Smooth muscle cell (in vitro differentiated cells): ENCODE measurements around the gene C11orf91. TPM values are rescaled to one million over a fixed set of nuclear protein-coding genes. Genes with fewer than 3 reads are reported as not detected.
"Not testable (repeated sequence)": the region's sequence is repeated elsewhere in the genome, so short reads cannot be mapped to it uniquely, and the experiment has no call there.

Source experiments
- DNase-seq: peaks from one replicate; lab custom pipeline; 2025; ENCODE audit not compliant: unreplicated experiment; lab: John Stamatoyannopoulos, UW
- H2AFZ ChIP-seq: fragments of 200-600 bp; sonication (generic); 2 replicates; pipeline ENCODE4 v1.6.0; 2016; ENCODE audit warnings: antibody characterized with exemption, low read depth, mild to moderate bottlenecking
- H3F3A ChIP-seq: fragments of 200-600 bp; sonication (generic); 2 replicates; pipeline ENCODE4 v1.6.0; 2017; ENCODE audit warnings: antibody characterized with exemption, low read depth
- H3K27ac ChIP-seq: fragments of 200-600 bp; sonication (generic); 2 replicates; pipeline ENCODE4 v1.5.1; 2016; ENCODE audit warnings: low read depth, mild to moderate bottlenecking
- H3K27me3 ChIP-seq: fragments of 200-600 bp; sonication (generic); 2 replicates; pipeline ENCODE4 v1.6.1; 2016; ENCODE audit warnings: low read depth, mild to moderate bottlenecking
- H3K36me3 ChIP-seq: fragments of 200-600 bp; sonication (generic); 2 replicates; pipeline ENCODE4 v1.5.1; 2016; ENCODE audit warnings: low read depth
- H3K4me1 ChIP-seq: fragments of 200-600 bp; sonication (generic); 2 replicates; pipeline ENCODE4 v1.5.1; 2016; ENCODE audit warnings: low read depth
- H3K4me2 ChIP-seq: fragments of 200-600 bp; sonication (generic); 2 replicates; pipeline ENCODE4 v1.6.0; 2016; ENCODE audit warnings: mild to moderate bottlenecking
- H3K4me3 ChIP-seq: fragments of 200-600 bp; sonication (generic); 2 replicates; pipeline ENCODE4 v1.5.1; 2016; ENCODE audit warnings: mild to moderate bottlenecking
- H3K79me2 ChIP-seq: fragments of 200-600 bp; sonication (generic); 2 replicates; pipeline ENCODE4 v1.6.0; 2016; ENCODE audit warnings: low read depth, mild to moderate bottlenecking
- H3K9ac ChIP-seq: fragments of 200-600 bp; sonication (generic); 2 replicates; pipeline ENCODE4 v1.6.0; 2016; ENCODE audit warnings: low read depth
- H3K9me3 ChIP-seq: fragments of 200-600 bp; sonication (generic); replicated peaks from 2 replicates; pipeline ENCODE4 v1.5.1; 2016; ENCODE audit warnings: low read depth
- H4K20me1 ChIP-seq: fragments of 200-600 bp; sonication (generic); 2 replicates; pipeline ENCODE4 v1.6.0; 2016; ENCODE audit warnings: low read depth
- WGBS: methylation state at CpG from one replicate; pipeline ENCODE4 v1.1.7; 2016; ENCODE audit warnings: low lambda C conversion rate; 5-methylcytosine and 5-hydroxymethylcytosine counted together
- polyA plus RNA-seq: library from polyadenylated mRNA; unstranded; fragments of >200 nt; fragmentation: Nextera tagmentation; extraction: Ambion mirVana; gene quantifications from 2 replicates; pipeline ENCODE4 v1.2.1, GENCODE V29; 2016
- total RNA-seq: library from RNA; depleted of rRNA; stranded (reverse); fragments of >200 nt; gene quantifications from 2 replicates; pipeline ENCODE4 v1.2.3, GENCODE V29; 2014
- TF ChIP-seq, protein P1 (sequence below): fragments of 200-600 bp; sonication (generic); IDR thresholded peaks from 2 replicates; pipeline ENCODE4 v1.5.1; 2017; ENCODE audit warnings: borderline replicate concordance, mild to moderate bottlenecking, antibody characterized with exemption; ENCODE audit not compliant: insufficient read depth, poor library complexity, severe bottlenecking

The C11orf91 gene
- total and polyA plus RNA-seq, 2 experiments from 2014 or later = 0.57 TPM; not detected in 1

DNA sequence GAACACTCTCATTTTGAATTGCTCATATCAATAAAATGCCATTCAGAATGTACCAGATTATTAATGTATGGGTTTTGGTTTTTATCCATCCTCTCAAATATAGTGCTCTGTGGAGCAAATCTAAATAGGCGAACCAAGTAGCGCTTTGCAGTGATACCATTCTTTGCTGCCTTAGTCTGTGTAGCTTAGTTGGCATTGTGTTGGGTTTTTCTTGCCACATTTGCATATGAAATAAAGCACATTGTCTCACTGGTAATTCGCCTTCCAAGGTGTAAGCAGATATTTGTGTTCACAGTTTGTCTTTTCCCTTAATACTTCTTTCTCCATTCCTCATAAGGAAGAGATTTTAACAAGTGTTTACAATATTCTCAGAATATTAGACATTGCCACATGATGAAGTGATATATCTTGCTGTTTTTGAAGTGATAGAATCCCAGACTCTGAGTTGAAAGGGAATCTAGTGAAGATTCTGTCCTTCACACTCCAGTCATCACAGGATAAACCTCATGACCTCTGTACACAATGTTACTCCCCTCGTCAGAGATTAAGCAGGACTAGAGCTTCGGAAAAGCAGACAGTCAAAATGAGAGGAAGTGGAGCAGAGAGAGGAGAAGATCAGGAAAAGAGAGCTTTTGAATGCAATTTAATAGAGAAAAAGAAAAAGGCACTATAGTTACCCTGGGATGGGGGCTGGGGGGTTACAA is 16.5 kb downstream of the C11orf91 start:
- peaks cover 13% of the 10 kb centered on the region for H3K27me3 ChIP-seq
- DNase-seq = no peak
- H2AFZ ChIP-seq = peak overlapping the region; percentile 73
- no peak overlapping the region for H3K9ac ChIP-seq
- peaks cover 10% of the 10 kb centered on the region for H3K4me1 ChIP-seq
- WGBS = 54% methylated on average over 5 of the region's 5 CpGs
- no peaks in the 10 kb centered on the region for H4K20me1 ChIP-seq
- no peaks in the 10 kb centered on the region for H3K9me3 ChIP-seq
- no peaks in the 10 kb centered on the region for H3K79me2 ChIP-seq
- H3K36me3 ChIP-seq = no peaks in the 10 kb centered on the region
- no peak overlapping the region for H3K4me2 ChIP-seq
- H3F3A ChIP-seq = no peaks in the 10 kb centered on the region
- TF ChIP-seq, protein P1, sequence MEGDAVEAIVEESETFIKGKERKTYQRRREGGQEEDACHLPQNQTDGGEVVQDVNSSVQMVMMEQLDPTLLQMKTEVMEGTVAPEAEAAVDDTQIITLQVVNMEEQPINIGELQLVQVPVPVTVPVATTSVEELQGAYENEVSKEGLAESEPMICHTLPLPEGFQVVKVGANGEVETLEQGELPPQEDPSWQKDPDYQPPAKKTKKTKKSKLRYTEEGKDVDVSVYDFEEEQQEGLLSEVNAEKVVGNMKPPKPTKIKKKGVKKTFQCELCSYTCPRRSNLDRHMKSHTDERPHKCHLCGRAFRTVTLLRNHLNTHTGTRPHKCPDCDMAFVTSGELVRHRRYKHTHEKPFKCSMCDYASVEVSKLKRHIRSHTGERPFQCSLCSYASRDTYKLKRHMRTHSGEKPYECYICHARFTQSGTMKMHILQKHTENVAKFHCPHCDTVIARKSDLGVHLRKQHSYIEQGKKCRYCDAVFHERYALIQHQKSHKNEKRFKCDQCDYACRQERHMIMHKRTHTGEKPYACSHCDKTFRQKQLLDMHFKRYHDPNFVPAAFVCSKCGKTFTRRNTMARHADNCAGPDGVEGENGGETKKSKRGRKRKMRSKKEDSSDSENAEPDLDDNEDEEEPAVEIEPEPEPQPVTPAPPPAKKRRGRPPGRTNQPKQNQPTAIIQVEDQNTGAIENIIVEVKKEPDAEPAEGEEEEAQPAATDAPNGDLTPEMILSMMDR = no peak
- H3K27ac ChIP-seq = no peak overlapping the region
- H3K4me3 ChIP-seq = no peak overlapping the region

DNA sequence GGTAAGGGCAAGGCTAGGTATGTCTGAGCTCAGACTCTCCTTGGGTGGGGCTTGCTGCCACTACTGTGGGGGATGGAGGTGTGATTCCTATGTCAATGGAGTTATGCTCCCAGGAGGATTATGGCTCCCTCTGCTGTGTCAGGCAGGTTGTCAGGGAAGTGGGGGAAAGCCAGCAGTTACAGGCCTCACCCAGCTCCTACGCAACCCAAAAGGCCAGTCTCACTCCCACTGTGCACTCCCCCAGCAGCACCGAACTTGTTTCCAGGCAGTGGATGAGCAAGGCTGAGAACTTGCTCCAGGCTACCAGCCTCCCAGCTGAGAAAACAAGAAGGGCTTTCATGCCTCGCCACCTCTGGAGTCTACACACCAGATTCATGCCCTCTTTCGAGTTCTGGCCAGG is 18.2 kb downstream of the C11orf91 start:
- H3K27me3 ChIP-seq = peaks cover 13% of the 10 kb centered on the region
- H3K9me3 ChIP-seq = peaks cover 2% of the 10 kb centered on the region
- H3K4me1 ChIP-seq = peaks cover 10% of the 10 kb centered on the region
- no peak overlapping the region for H2AFZ ChIP-seq
- H4K20me1 ChIP-seq = no peaks in the 10 kb centered on the region
- no peak overlapping the region for H3K27ac ChIP-seq
- no peaks in the 10 kb centered on the region for H3K79me2 ChIP-seq
- H3K36me3 ChIP-seq = no peaks in the 10 kb centered on the region
- DNase-seq = no peak
- 70% methylated on average over 4 of the region's 4 CpGs for WGBS
- TF ChIP-seq, protein P1 = peak; percentile 4
- no peak overlapping the region for H3K4me2 ChIP-seq
- H3K9ac ChIP-seq = no peak overlapping the region
- no peak overlapping the region for H3K4me3 ChIP-seq
- no peaks in the 10 kb centered on the region for H3F3A ChIP-seq

- 94% methylated on average over 3 of the region's 3 CpGs for WGBS
Observed at GRCh38 chr11:33682019-33682418, 18.6 kb downstream of the C11orf91 start.

GRCh38 chr11:33678616-33679015 is 22.0 kb downstream of the C11orf91 start:
- 94% methylated on average over 1 of the region's 1 CpG for WGBS
- not testable (repeated sequence) for H4K20me1 ChIP-seq, H3K4me2 ChIP-seq, H3K9ac ChIP-seq, H3K9me3 ChIP-seq, H3K4me1 ChIP-seq, H3K36me3 ChIP-seq, H3K4me3 ChIP-seq, DNase-seq, H3K79me2 ChIP-seq, H2AFZ ChIP-seq, H3F3A ChIP-seq, H3K27ac ChIP-seq
- peaks cover 13% of the 10 kb centered on the region for H3K27me3 ChIP-seq

More at GRCh38 chr11:33682019-33682418, 18.6 kb downstream of the C11orf91 start:
- Histone ChIP-seq H3K27ac (no peak overlapping the region), H3K36me3 (no peaks in the 10 kb centered on the region), H3F3A (no peaks in the 10 kb centered on the region), H4K20me1 (no peaks in the 10 kb centered on the region), H3K4me1 (peaks cover 10% of the 10 kb centered on the region), H3K79me2 (no peaks in the 10 kb centered on the region), H3K9me3 (peaks cover 2% of the 10 kb centered on the region), H3K9ac (no peak overlapping the region), H3K4me3 (no peak overlapping the region), H3K4me2 (no peak overlapping the region), H3K27me3 (peaks cover 13% of the 10 kb centered on the region), H2AFZ (no peak overlapping the region)
- TF ChIP-seq, protein P1 = no peak
- no peak for DNase-seq
